Nephron progenitor cell (in vitro differentiated cells): Measurements from ENCODE around the gene FBXL17.
A peak's percentile ranks its signal among the peaks of the same experiment; 100 is the strongest.
"Not testable (repeated sequence)": the region's sequence is repeated elsewhere in the genome, so short reads cannot be mapped to it uniquely, and the experiment has no call there.

Source experiments
- DNase-seq: peaks from one replicate; pipeline ENCODE4 v3.0.0; 2021
- H3K27ac Mint-ChIP-seq: 2 replicates; pipeline ENCODE4 v1.8.0; 2021; ENCODE audit warnings: mild to moderate bottlenecking, moderate library complexity, mixed read lengths
- H3K27me3 Mint-ChIP-seq: 2 replicates; pipeline ENCODE4 v1.8.0; 2021; ENCODE audit warnings: mild to moderate bottlenecking, low read depth, mixed read lengths; ENCODE audit not compliant: poor library complexity
- H3K36me3 Mint-ChIP-seq: 2 replicates; pipeline ENCODE4 v1.8.0; 2021; ENCODE audit warnings: low read depth, mixed read lengths
- H3K4me1 Mint-ChIP-seq: 2 replicates; pipeline ENCODE4 v1.8.0; 2021; ENCODE audit warnings: mixed read lengths
- H3K4me3 Mint-ChIP-seq: 2 replicates; pipeline ENCODE4 v1.8.0; 2021; ENCODE audit warnings: mild to moderate bottlenecking, moderate library complexity, mixed read lengths
- H3K9me3 Mint-ChIP-seq: 2 replicates; pipeline ENCODE4 v1.8.0; 2021; ENCODE audit warnings: mild to moderate bottlenecking, moderate library complexity, mixed read lengths
- TF ChIP-seq, protein P1 (sequence below): fragments of 200-600 bp; sonication (generic); IDR thresholded peaks from 2 replicates; pipeline ENCODE4 v1.5.0; 2021; ENCODE audit warnings: antibody characterized with exemption

The FBXL17 gene

GRCh38 chr5:108278285-108279240 lies 103.3 kb downstream of the FBXL17 start:
- TF ChIP-seq, protein P1, sequence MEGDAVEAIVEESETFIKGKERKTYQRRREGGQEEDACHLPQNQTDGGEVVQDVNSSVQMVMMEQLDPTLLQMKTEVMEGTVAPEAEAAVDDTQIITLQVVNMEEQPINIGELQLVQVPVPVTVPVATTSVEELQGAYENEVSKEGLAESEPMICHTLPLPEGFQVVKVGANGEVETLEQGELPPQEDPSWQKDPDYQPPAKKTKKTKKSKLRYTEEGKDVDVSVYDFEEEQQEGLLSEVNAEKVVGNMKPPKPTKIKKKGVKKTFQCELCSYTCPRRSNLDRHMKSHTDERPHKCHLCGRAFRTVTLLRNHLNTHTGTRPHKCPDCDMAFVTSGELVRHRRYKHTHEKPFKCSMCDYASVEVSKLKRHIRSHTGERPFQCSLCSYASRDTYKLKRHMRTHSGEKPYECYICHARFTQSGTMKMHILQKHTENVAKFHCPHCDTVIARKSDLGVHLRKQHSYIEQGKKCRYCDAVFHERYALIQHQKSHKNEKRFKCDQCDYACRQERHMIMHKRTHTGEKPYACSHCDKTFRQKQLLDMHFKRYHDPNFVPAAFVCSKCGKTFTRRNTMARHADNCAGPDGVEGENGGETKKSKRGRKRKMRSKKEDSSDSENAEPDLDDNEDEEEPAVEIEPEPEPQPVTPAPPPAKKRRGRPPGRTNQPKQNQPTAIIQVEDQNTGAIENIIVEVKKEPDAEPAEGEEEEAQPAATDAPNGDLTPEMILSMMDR: no peak
- no peak overlapping the region for H3K4me3 Mint-ChIP-seq
- peaks cover 3% of the 10 kb centered on the region for H3K27me3 Mint-ChIP-seq
- peak overlapping the region; percentile 73 for H3K27ac Mint-ChIP-seq
- peaks cover 24% of the 10 kb centered on the region for H3K4me1 Mint-ChIP-seq
- H3K36me3 Mint-ChIP-seq: peaks cover 16% of the 10 kb centered on the region
- peaks cover 13% of the 10 kb centered on the region for H3K9me3 Mint-ChIP-seq
- DNase-seq: no peak

DNA sequence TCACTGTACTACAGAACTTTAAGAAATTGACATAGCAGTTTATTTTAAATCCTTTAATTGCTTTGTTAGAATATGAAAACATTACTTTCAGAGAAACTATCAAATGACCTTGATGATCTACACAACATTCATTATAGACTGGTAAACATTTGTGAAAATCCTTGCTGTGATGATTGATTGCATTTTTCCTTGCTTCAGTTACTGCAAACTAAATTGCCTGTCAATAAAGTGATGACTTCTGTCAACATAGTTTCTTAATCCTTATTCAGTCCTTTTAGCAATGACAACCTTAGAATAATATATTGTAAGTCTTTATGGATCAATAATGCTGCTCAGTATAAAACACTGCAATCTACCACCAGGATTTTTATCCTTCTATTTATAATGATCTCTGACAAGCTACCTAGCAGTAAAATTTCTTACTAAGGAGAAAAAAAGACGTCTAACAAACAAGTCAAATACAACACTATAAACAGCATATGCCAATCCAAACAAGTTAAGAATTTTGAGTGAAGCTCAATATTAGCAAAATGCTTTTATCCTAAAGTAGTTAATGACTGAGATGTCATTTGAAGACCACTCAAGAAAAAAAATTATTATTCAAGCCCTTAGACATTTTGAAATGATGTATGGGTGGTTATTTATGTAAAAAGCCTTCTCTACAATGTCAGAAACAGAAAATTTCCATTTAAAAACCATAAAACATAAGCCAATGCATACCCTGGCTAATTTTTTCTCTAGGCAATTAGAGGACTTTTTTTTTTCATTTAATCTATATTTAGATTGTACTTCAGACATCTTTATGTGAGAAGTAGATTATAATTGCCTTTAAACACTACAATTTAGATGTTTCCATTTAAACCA lies 105.5 kb downstream of the FBXL17 start:
- Mint-ChIP-seq H3K27ac (no peak overlapping the region), H3K36me3 (peaks cover 2% of the 10 kb centered on the region), H3K4me3 (no peak overlapping the region), H3K9me3 (peaks cover 2% of the 10 kb centered on the region), H3K4me1 (peaks cover 24% of the 10 kb centered on the region), H3K27me3 (peaks cover 3% of the 10 kb centered on the region)
- no peak for DNase-seq
- TF ChIP-seq, protein P1: no peak

- not testable (repeated sequence) for H3K36me3 Mint-ChIP-seq
Observed at GRCh38 chr5:108274080-108274479, 107.8 kb downstream of the FBXL17 start.

DNA sequence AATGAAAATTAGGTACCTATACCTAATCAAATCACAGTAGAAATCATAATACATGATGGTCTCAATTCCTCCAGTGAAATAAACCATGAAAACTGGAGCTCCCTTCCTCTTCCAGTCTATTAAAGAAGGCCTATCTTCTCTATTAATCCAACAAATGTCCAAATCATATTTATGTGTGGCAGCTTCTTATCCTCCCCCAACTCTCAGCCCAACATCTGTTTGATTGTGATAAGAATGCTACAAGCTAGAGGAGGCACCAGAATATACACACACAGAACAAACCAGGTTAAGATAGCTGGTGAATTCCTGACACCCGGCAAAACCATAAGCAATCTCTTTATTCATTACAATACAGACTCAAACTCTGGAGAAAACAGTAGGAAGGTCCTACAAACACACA lies 110.8 kb downstream of the FBXL17 start:
- Mint-ChIP-seq H3K4me1 (peaks cover under 1% of the 10 kb centered on the region), H3K36me3 (no peaks in the 10 kb centered on the region), H3K27ac (peak overlapping the region; percentile 33), H3K27me3 (no peaks in the 10 kb centered on the region), H3K4me3 (no peak overlapping the region), H3K9me3 (no peaks in the 10 kb centered on the region)
- no peak for DNase-seq
- TF ChIP-seq, protein P1: no peak

More at GRCh38 chr5:108274080-108274479, 107.8 kb downstream of the FBXL17 start:
- not testable (repeated sequence) for H3K27ac Mint-ChIP-seq, H3K4me3 Mint-ChIP-seq, DNase-seq, H3K9me3 Mint-ChIP-seq, H3K27me3 Mint-ChIP-seq
- peaks cover 20% of the 10 kb centered on the region for H3K4me1 Mint-ChIP-seq

- Mint-ChIP-seq H3K27me3 (no peaks in the 10 kb centered on the region), H3K36me3 (no peaks in the 10 kb centered on the region), H3K27ac (no peak overlapping the region), H3K9me3 (no peaks in the 10 kb centered on the region), H3K4me3 (no peak overlapping the region), H3K4me1 (no peaks in the 10 kb centered on the region)
- DNase-seq: no peak
- TF ChIP-seq, protein P1: no peak
Observed at GRCh38 chr5:108266242-108266641, 115.7 kb downstream of the FBXL17 start.

DNA sequence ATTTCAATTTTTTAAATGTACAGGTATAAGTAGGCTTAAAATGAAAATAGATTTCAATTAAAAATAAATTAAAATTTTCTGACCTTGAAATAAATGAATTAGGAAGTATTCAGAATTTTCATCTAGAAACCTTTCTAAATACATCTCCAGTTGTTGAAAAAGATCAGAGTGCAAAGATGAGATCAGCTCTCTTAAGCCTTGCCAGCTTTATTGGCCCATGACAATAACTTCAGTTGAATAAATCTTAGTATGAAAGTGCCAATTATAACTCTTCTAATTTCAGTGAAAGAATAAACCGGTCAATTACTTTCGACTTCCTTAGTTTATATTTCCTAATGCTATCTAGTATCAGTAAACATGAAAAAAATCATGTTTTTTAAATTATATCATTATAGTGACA lies 117.4 kb downstream of the FBXL17 start:
- no peak for DNase-seq
- no peaks in the 10 kb centered on the region for H3K9me3 Mint-ChIP-seq
- no peak overlapping the region for H3K4me3 Mint-ChIP-seq
- TF ChIP-seq, protein P1: no peak
- no peak overlapping the region for H3K27ac Mint-ChIP-seq
- no peaks in the 10 kb centered on the region for H3K27me3 Mint-ChIP-seq
- no peaks in the 10 kb centered on the region for H3K36me3 Mint-ChIP-seq
- H3K4me1 Mint-ChIP-seq: peaks cover 11% of the 10 kb centered on the region
